Ishikawa (cell line): ENCODE measurements around the gene RABGAP1.

Experiments
- CEBPB ChIP-seq: IDR thresholded peaks from 2 replicates; pipeline ENCODE4 v1.6.1; 2012
- CREB1 ChIP-seq: IDR thresholded peaks from 2 replicates; pipeline ENCODE4 v1.6.1; 2012; ENCODE audit warnings: low read depth
- EGR1 ChIP-seq: IDR thresholded peaks from 2 replicates; pipeline ENCODE4 v1.6.1; 2012
- EP300 ChIP-seq: IDR thresholded peaks from 2 replicates; pipeline ENCODE4 v1.6.1; 2012; ENCODE audit warnings: borderline replicate concordance
- FOXM1 ChIP-seq: IDR thresholded peaks from 2 replicates; pipeline ENCODE4 v1.6.1; 2012; ENCODE audit warnings: low read depth, borderline replicate concordance
- MAX ChIP-seq: IDR thresholded peaks from 2 replicates; pipeline ENCODE4 v1.6.1; 2012
- NFIC ChIP-seq: IDR thresholded peaks from 2 replicates; pipeline ENCODE4 v1.6.1; 2012
- RAD21 ChIP-seq: IDR thresholded peaks from 2 replicates; pipeline ENCODE4 v1.6.1; 2012; ENCODE audit warnings: low read depth
- REST ChIP-seq: IDR thresholded peaks from 2 replicates; pipeline ENCODE4 v1.6.1; 2012; ENCODE audit warnings: low read depth, mild to moderate bottlenecking
- TAF1 ChIP-seq: IDR thresholded peaks from 2 replicates; pipeline ENCODE4 v1.6.1; 2012; ENCODE audit warnings: low read depth, mild to moderate bottlenecking
- TCF12 ChIP-seq: IDR thresholded peaks from 2 replicates; pipeline ENCODE4 v1.6.1; 2012; ENCODE audit warnings: low read depth
- TEAD4 ChIP-seq: IDR thresholded peaks from 2 replicates; pipeline ENCODE4 v1.6.1; 2012
- USF1 ChIP-seq: IDR thresholded peaks from 2 replicates; pipeline ENCODE4 v1.6.1; 2012
- YY1 ChIP-seq: IDR thresholded peaks from 2 replicates; pipeline ENCODE4 v1.6.1; 2012; ENCODE audit warnings: low read depth
- ZBTB7A ChIP-seq: IDR thresholded peaks from 2 replicates; pipeline ENCODE4 v1.6.1; 2012; ENCODE audit warnings: low read depth

The RABGAP1 gene

GRCh38 chr9:123099042-123099441, 158.2 kb downstream of the RABGAP1 start:
- TF ChIP-seq MAX = no peak
- TF ChIP-seq USF1 = no peak
- TF ChIP-seq YY1 = no peak

- no peak for TF ChIP-seq RAD21
- no peak for TF ChIP-seq YY1
- no peak for TF ChIP-seq USF1
- TF ChIP-seq TAF1 = no peak
- no peak for TF ChIP-seq REST
- no peak for TF ChIP-seq EGR1
- TF ChIP-seq ZBTB7A = no peak
- no peak for TF ChIP-seq MAX
- TF ChIP-seq CREB1 = no peak
- no peak for TF ChIP-seq CEBPB
- no peak for TF ChIP-seq NFIC
- no peak for TF ChIP-seq TCF12
Measured at GRCh38 chr9:123099548-123099947, 158.7 kb downstream of the RABGAP1 start.

- TF ChIP-seq RAD21 = 0 out of 2 replicates have a peak, but pooled peaks have one; percentile 7
- no peak for TF ChIP-seq YY1
Measured at GRCh38 chr9:123102375-123103113, 161.7 kb downstream of the RABGAP1 start.

- no peak for TF ChIP-seq CREB1
- no peak for TF ChIP-seq TAF1
- TF ChIP-seq ZBTB7A = no peak
- no peak for TF ChIP-seq NFIC
- TF ChIP-seq USF1 = no peak
Measured at GRCh38 chr9:123104807-123105206, 164.0 kb downstream of the RABGAP1 start.

- TF ChIP-seq EP300 (no peak), USF1 (no peak), TEAD4 (no peak), NFIC (no peak), TAF1 (no peak), CEBPB (no peak), RAD21 (no peak), CREB1 (no peak), TCF12 (no peak), MAX (no peak), REST (no peak), YY1 (no peak), FOXM1 (no peak), EGR1 (no peak), ZBTB7A (no peak)
Measured at GRCh38 chr9:123105490-123105889, 164.7 kb downstream of the RABGAP1 start.
